KOPT-K1 (cell line): ENCODE results near the gene STK11IP.

ENCODE experiments used
- H3K27ac ChIP-seq: fragments of 200-600 bp; sonication (generic); 2 replicates; pipeline ENCODE4 v1.5.1; 2016; ENCODE audit warnings: antibody characterized with exemption, mild to moderate bottlenecking, low read depth, low read length; ENCODE audit not compliant: poor library complexity, severe bottlenecking
- H3K36me3 ChIP-seq: fragments of 200-600 bp; sonication (generic); 2 replicates; pipeline ENCODE4 v1.5.1; 2017; ENCODE audit warnings: antibody characterized with exemption, mild to moderate bottlenecking, low read length, moderate library complexity; ENCODE audit not compliant: insufficient read depth
- H3K9me3 ChIP-seq: fragments of 200-600 bp; sonication (generic); 2 replicates; pipeline ENCODE4 v1.5.1; 2017; ENCODE audit warnings: antibody characterized with exemption, low read length, mild to moderate bottlenecking; ENCODE audit not compliant: insufficient read depth, poor library complexity, severe bottlenecking

The STK11IP gene

DNA sequence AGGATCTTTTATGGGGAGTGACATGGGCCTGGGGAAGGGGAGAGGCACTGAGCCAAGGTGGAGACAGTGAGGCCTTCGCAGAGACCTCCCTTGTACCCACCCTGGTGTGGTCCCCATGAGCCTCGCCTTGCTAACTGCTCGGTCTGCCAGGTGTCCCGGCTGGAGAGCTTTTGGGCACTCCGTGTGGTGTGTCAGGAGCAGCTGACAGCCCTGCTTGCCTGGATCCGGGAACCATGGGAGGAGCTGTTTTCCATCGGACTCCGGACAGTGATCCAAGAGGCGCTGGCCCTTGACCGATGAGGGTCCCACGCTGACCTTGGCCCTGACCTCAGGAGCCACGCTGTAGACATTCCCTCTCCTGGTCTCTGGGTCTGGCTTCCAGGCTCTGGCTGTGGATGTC, 18.2 kb downstream of the STK11IP start:
- H3K36me3 ChIP-seq = peaks cover 28% of the 10 kb centered on the region; the same call in 1 of the 2 replicates
- no peak overlapping the region for H3K27ac ChIP-seq
- no peaks in the 10 kb centered on the region for H3K9me3 ChIP-seq

DNA sequence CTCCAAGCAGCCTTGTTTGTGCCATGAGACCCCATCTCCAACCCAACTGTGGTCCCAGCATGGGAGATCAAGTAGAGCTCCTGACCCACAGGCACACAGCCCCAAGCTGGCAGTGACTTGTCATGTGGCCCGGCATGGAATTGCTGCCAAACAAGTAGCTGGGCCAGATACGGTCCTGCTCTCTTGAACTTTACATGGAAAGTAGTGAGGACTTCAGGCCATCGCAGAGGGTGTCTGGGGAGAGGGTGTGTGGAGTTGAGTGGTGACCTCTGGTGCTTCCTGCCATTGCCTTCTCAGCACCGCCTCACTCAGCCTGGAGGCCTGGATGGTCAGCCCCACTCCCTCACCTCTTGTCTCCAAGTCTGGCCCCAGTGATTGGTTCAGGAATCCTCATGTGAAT, 18.9 kb downstream of the STK11IP start:
- Histone ChIP-seq H3K36me3 (peaks cover 26% of the 10 kb centered on the region; the same call in 1 of the 2 replicates), H3K27ac (no peak overlapping the region), H3K9me3 (no peaks in the 10 kb centered on the region)

GRCh38 chr2:219618733-219619122, 21.1 kb downstream of the STK11IP start:
- H3K36me3 ChIP-seq = peaks cover 26% of the 10 kb centered on the region; the same call in 1 of the 2 replicates
- H3K9me3 ChIP-seq = no peaks in the 10 kb centered on the region
- no peak overlapping the region for H3K27ac ChIP-seq

DNA sequence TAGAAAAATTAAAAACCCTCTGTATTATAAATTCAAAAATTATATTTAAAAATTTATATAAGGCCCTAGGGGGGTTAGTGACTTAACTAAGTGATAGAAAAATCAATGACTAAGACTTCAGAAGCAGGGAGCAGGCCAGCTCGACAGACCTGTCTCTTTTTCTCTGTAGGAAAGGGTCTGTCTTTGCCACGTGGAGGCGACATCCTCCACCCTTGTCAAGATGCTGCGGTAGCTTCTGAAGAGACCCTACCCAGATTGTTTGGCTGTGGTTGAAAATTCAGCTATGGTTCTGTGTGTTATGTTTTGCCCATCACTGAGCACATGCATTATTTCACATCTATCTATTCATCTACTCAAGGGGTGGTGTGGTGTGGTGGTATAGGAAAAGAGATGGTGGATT, 21.6 kb downstream of the STK11IP start:
- Histone ChIP-seq H3K9me3 (no peaks in the 10 kb centered on the region), H3K27ac (no peak overlapping the region)

GRCh38 chr2:219620546-219620945, 22.9 kb downstream of the STK11IP start:
- H3K36me3 ChIP-seq = peaks cover 10% of the 10 kb centered on the region; the same call in 1 of the 2 replicates
- H3K27ac ChIP-seq = no peak overlapping the region
- H3K9me3 ChIP-seq = no peaks in the 10 kb centered on the region

More for the DNA sequence above, 21.6 kb downstream of the STK11IP start:
- peaks cover 23% of the 10 kb centered on the region; the same call in 1 of the 2 replicates for H3K36me3 ChIP-seq

- Histone ChIP-seq H3K36me3 (no peaks in the 10 kb centered on the region), H3K27ac (no peak overlapping the region), H3K9me3 (no peaks in the 10 kb centered on the region)
Observed at GRCh38 chr2:219621935-219622334, 24.3 kb downstream of the STK11IP start.

DNA sequence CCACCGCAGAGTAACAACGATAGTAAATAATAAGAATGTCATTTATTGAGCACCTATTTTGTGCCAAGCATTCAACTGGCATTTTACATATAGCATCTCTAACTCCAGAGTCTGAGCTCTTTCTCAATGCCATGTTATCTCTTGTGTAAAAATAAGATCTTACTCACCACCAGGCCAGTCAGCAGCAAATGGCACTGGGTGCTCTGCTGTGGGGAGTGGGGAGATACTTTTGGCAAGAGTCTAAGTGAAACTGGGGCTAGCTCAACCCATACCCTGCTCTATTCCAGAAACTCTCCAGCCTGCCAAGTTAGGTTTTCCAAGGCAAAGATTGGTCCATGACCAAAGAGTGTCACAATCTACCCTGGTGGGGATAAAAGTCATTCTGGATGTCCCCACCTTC, 24.8 kb downstream of the STK11IP start:
- Histone ChIP-seq H3K9me3 (no peaks in the 10 kb centered on the region), H3K27ac (no peak overlapping the region), H3K36me3 (no peaks in the 10 kb centered on the region)

DNA sequence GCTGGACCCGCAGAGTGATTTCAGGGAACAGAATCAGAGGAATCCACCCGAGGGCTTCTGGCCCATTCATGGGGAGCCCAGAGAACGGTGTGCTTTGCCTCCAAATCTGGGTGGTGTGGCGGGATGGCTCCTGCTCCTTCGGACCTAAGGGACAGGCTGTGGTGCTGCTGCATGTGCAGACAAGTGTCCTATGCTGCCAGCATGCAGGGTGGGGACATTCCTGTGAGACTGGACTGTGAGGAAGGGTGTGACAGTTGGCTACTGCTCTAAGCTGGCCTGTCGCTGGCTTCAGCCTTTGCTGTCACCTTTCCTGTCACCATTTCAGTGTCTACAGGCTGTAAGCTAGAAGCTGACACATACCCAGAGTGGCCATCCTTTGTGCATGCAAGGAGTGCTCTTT, 26.9 kb downstream of the STK11IP start:
- Histone ChIP-seq H3K36me3 (no peaks in the 10 kb centered on the region), H3K9me3 (no peaks in the 10 kb centered on the region), H3K27ac (no peak overlapping the region)

GRCh38 chr2:219625179-219625578, 27.5 kb downstream of the STK11IP start:
- H3K9me3 ChIP-seq = no peaks in the 10 kb centered on the region
- no peak overlapping the region for H3K27ac ChIP-seq
- H3K36me3 ChIP-seq = no peaks in the 10 kb centered on the region

GRCh38 chr2:219626540-219626939, 28.9 kb downstream of the STK11IP start:
- no peaks in the 10 kb centered on the region for H3K36me3 ChIP-seq
- H3K27ac ChIP-seq = no peak overlapping the region
- no peaks in the 10 kb centered on the region for H3K9me3 ChIP-seq

DNA sequence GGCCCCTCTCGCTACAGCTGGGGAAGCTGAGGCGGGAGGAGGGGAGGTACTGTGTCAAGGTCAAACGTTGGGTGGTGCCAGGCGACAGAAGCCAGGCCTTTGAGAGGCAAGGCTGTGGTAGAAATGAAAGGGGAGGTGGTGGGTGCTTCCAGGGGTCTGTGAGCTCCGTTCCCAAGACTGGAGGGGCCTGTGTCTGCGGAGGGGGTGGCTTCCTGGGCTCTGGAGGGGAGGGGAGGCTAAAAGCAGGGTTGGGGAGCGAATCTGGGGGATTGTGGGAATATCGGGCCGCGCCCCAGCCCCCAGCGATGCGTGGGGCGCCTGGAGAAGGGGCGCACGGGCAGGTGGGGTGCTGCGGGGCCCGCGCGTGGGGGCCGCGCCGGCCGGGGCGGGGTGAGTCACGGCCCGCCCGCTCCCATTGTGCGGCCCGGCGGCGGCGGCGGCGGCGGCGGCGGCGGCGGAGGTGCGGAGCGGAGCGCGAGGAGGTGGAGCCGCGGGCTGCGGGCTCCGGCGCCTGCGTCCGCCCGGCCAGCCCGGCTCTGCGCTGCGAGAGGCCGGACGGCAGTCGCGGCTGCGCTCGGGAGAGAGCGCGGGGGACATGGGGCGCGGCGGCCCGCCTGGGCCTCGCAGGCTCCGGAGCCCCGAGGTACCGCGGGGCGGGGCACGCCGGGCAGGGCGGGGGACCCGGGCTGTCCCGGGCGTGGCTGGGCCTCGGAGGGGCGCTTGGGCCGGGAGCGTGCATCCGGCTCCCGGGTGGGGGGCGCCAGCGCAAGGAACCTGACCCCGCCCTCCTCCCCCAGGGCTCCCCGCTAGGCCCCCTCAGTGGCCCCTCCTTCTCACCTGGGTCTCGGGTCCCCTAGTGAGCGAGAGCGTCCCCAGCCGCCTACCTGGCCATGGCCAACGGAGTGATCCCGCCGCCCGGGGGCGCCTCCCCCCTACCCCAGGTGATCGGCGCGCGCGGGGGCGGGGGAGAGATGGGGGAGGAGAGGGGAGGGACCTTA, 29.7 kb downstream of the STK11IP start, which contains the start of gene SLC4A3:
Gene SLC4A3, plus strand, starts transcription at position 528 of the 998 bp plus-strand sequence. Its CDS starts 363 bp downstream, at position 891.
- Histone ChIP-seq H3K9me3 (no peaks in the 10 kb centered on the region), H3K36me3 (no peaks in the 10 kb centered on the region), H3K27ac (no peak within 1 kb of the TSS)

GRCh38 chr2:219628235-219628985, 30.8 kb downstream of the STK11IP start:
- Histone ChIP-seq H3K9me3 (no peaks in the 10 kb centered on the region), H3K27ac (no peak overlapping the region), H3K36me3 (no peaks in the 10 kb centered on the region)

DNA sequence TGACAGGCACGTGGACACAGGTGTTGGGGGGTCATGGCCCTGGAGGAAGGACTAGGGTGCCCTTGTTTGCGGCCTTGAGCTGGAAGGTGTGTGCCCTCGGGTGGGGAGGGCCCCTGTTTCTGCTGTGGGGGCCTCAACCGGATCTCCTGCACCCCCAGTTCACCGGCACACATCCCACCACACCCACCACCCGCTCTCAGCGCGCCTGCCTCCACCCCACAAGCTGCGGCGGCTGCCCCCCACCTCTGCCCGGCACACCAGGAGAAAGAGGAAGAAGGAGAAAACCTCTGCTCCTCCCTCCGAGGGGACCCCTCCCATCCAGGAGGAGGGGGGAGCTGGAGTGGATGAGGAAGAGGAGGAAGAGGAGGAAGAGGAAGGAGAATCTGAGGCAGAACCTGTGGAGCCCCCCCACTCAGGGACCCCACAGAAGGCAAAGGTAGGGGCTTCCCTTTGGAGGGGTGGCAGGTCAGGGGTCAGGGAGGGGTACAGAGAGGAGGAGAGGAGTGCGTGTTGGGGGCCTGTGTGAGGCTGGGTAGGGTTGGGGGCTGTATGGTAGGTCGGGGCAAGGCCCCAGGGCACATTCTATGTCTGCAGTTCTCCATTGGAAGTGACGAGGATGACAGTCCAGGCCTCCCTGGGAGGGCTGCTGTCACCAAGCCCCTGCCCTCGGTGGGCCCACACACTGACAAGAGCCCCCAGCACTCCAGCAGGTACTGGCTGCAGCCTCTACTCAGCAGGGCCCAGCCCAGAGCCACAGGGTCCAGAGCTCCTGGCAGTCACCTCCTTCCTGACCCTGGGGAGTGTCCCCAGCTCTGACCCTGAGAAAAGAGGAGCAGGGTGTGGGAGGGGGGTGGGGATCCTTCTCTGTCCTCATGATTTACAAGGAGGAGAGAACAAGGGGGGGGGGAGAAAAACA, 31.6 kb downstream of the STK11IP start:
- no peak overlapping the region for H3K27ac ChIP-seq

DNA sequence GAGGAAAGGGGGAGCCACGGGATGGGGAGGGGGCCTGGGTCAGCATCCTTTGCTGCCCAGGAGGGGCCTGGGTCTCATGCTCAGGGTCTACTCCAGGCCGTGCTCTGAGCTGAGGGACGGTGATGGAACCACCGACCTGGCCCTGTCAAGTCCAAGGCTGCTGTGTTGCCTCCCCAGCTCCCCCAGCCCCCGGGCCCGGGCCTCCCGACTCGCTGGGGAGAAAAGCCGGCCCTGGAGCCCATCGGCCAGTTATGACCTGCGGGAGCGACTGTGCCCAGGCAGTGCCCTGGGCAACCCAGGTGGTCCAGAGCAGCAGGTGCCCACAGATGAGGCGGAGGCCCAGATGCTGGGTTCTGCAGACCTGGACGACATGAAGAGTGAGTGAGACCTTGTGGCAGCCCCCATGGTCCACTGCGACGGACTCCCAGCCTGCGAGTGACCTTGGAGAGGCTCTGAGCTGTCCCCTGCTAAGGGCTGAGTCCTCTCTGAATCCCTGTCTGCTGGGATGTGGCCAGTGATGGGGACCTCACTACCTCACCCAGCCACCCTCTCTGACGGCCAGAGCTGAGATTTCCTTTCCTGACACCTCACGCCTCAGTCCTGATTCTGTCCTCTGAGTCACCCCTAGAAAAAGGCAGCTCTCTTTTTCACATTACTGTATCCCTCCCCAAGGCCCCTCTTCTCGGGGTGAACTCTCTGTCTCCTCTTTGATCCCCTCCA, 32.5 kb downstream of the STK11IP start:
- Histone ChIP-seq H3K9me3 (no peaks in the 10 kb centered on the region), H3K27ac (no peak overlapping the region), H3K36me3 (no peaks in the 10 kb centered on the region)

More for the DNA sequence above, 31.6 kb downstream of the STK11IP start:
- H3K9me3 ChIP-seq = no peaks in the 10 kb centered on the region
- no peaks in the 10 kb centered on the region for H3K36me3 ChIP-seq
